ENCODE measurements around the gene RNU2-63P. TPM values are rescaled to one million over a fixed set of nuclear protein-coding genes. Genes with fewer than 3 reads are reported as not detected.
"Not testable (repeated sequence)": the region's sequence is repeated elsewhere in the genome, so short reads cannot be mapped to it uniquely, and the experiment has no call there.

Gene RNU2-63P
- total RNA-seq, 1 donor from 2014 or later, result not detected

GRCh38 chr2:88003074-88003755, 13.1 kb downstream of the RNU2-63P start:
- DNase-seq, result no peak
- intact Hi-C loops (cut with micrococcal nuclease), result no loop called here

GRCh38 chr2:88002359-88002707, 14.0 kb downstream of the RNU2-63P start:
- intact Hi-C loops (cut with micrococcal nuclease), result no loop called here
- TF ChIP-seq, protein P1, sequence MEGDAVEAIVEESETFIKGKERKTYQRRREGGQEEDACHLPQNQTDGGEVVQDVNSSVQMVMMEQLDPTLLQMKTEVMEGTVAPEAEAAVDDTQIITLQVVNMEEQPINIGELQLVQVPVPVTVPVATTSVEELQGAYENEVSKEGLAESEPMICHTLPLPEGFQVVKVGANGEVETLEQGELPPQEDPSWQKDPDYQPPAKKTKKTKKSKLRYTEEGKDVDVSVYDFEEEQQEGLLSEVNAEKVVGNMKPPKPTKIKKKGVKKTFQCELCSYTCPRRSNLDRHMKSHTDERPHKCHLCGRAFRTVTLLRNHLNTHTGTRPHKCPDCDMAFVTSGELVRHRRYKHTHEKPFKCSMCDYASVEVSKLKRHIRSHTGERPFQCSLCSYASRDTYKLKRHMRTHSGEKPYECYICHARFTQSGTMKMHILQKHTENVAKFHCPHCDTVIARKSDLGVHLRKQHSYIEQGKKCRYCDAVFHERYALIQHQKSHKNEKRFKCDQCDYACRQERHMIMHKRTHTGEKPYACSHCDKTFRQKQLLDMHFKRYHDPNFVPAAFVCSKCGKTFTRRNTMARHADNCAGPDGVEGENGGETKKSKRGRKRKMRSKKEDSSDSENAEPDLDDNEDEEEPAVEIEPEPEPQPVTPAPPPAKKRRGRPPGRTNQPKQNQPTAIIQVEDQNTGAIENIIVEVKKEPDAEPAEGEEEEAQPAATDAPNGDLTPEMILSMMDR (IDR thresholded peaks at IDR 0.05; ENCODE audit: borderline replicate concordance), result no peak

More at GRCh38 chr2:88003074-88003755, 13.1 kb downstream of the RNU2-63P start:
- Histone ChIP-seq H3K4me1 (peaks cover 5% of the 10 kb centered on the region), H3K27me3 (ENCODE audit: low read depth) (peaks cover 16% of the 10 kb centered on the region), H3K27ac (replicated peaks) (no peak overlapping the region), H3K9me3 (replicated peaks) (no peaks in the 10 kb centered on the region), H3K36me3 (no peaks in the 10 kb centered on the region), H3K4me3 (no peak overlapping the region)
- TF ChIP-seq, protein P1 (IDR thresholded peaks at IDR 0.05; ENCODE audit: borderline replicate concordance), result no peak

GRCh38 chr2:88000474-88000873, 15.9 kb downstream of the RNU2-63P start:
- H3K4me3 ChIP-seq; H3K9me3 ChIP-seq (replicated peaks); DNase-seq; H3K36me3 ChIP-seq; H3K4me1 ChIP-seq; H3K27ac ChIP-seq (replicated peaks); intact Hi-C loops (cut with micrococcal nuclease): not testable (repeated sequence)
- peaks cover 16% of the 10 kb centered on the region for H3K27me3 ChIP-seq (ENCODE audit: low read depth)

More at GRCh38 chr2:88002359-88002707, 14.0 kb downstream of the RNU2-63P start:
- Histone ChIP-seq H3K27me3 (ENCODE audit: low read depth) (peaks cover 16% of the 10 kb centered on the region), H3K4me3 (no peak overlapping the region), H3K36me3 (no peaks in the 10 kb centered on the region), H3K4me1 (peaks cover 5% of the 10 kb centered on the region), H3K27ac (replicated peaks) (no peak overlapping the region), H3K9me3 (replicated peaks) (no peaks in the 10 kb centered on the region)
- DNase-seq, result no peak

- no peak overlapping the region for H3K27ac ChIP-seq (replicated peaks)
- intact Hi-C loops (cut with micrococcal nuclease), result no loop called here
- no peaks in the 10 kb centered on the region for H3K36me3 ChIP-seq
- DNase-seq, result no peak
- H3K9me3 ChIP-seq (replicated peaks), result no peaks in the 10 kb centered on the region
- peaks cover 1% of the 10 kb centered on the region for H3K4me1 ChIP-seq
- TF ChIP-seq, protein P1 (IDR thresholded peaks at IDR 0.05; ENCODE audit: borderline replicate concordance), result no peak
- H3K4me3 ChIP-seq, result no peak overlapping the region
- no peaks in the 10 kb centered on the region for H3K27me3 ChIP-seq (ENCODE audit: low read depth)
These were observed 19.8 kb downstream of the RNU2-63P start for GRCh38 chr2:87996570-87996969.

GRCh38 chr2:87995756-87996155, 20.6 kb downstream of the RNU2-63P start:
- DNase-seq, result no peak
- TF ChIP-seq, protein P1 (IDR thresholded peaks at IDR 0.05; ENCODE audit: borderline replicate concordance), result no peak
- intact Hi-C loops (cut with micrococcal nuclease), result no loop called here

GRCh38 chr2:87994304-87994850, 22.0 kb downstream of the RNU2-63P start:
- H3K4me3 ChIP-seq; H3K9me3 ChIP-seq (replicated peaks); H3K4me1 ChIP-seq; intact Hi-C loops (cut with micrococcal nuclease); H3K27ac ChIP-seq (replicated peaks); DNase-seq; H3K36me3 ChIP-seq; H3K27me3 ChIP-seq (ENCODE audit: low read depth): not testable (repeated sequence)

More at GRCh38 chr2:87995756-87996155, 20.6 kb downstream of the RNU2-63P start:
- H3K4me3 ChIP-seq, result no peak overlapping the region
- no peaks in the 10 kb centered on the region for H3K4me1 ChIP-seq
- no peaks in the 10 kb centered on the region for H3K9me3 ChIP-seq (replicated peaks)
- H3K36me3 ChIP-seq, result no peaks in the 10 kb centered on the region
- no peak overlapping the region for H3K27ac ChIP-seq (replicated peaks)
- no peaks in the 10 kb centered on the region for H3K27me3 ChIP-seq (ENCODE audit: low read depth)

- H3K36me3 ChIP-seq; H3K27me3 ChIP-seq (ENCODE audit: low read depth); intact Hi-C loops (cut with micrococcal nuclease); DNase-seq; H3K9me3 ChIP-seq (replicated peaks); H3K4me3 ChIP-seq; H3K4me1 ChIP-seq; H3K27ac ChIP-seq (replicated peaks): not testable (repeated sequence)
These were observed 23.8 kb downstream of the RNU2-63P start for GRCh38 chr2:87992569-87992968.

- H3K36me3 ChIP-seq; H3K27me3 ChIP-seq (ENCODE audit: low read depth); H3K9me3 ChIP-seq (replicated peaks); H3K4me1 ChIP-seq; DNase-seq; intact Hi-C loops (cut with micrococcal nuclease); H3K27ac ChIP-seq (replicated peaks); H3K4me3 ChIP-seq: not testable (repeated sequence)
These were observed 28.9 kb downstream of the RNU2-63P start for GRCh38 chr2:87987473-87987872.

- intact Hi-C loops (cut with micrococcal nuclease); H3K4me3 ChIP-seq; H3K27ac ChIP-seq (replicated peaks); H3K4me1 ChIP-seq; H3K36me3 ChIP-seq; H3K9me3 ChIP-seq (replicated peaks); H3K27me3 ChIP-seq (ENCODE audit: low read depth); DNase-seq: not testable (repeated sequence)
These were observed 30.4 kb downstream of the RNU2-63P start for GRCh38 chr2:87985902-87986301.

GRCh38 chr2:87981182-87981581, 35.2 kb downstream of the RNU2-63P start:
- H3K4me1 ChIP-seq; H3K4me3 ChIP-seq; intact Hi-C loops (cut with micrococcal nuclease); H3K27me3 ChIP-seq (ENCODE audit: low read depth); H3K9me3 ChIP-seq (replicated peaks); DNase-seq; H3K36me3 ChIP-seq; H3K27ac ChIP-seq (replicated peaks): not testable (repeated sequence)

All from left ventricle myocardium inferior (tissue), 1 donor.